IMR-90 (cell line): ENCODE data around the gene KIF4B. TPM values are rescaled to one million over a fixed set of nuclear protein-coding genes. Genes with fewer than 3 reads are reported as not detected.

ENCODE experiments used
- ATAC-seq: fragments of 200-7000 bp; cut with Tn5 transposase; 2 replicates; pipeline ENCODE4 v1.9.1; 2020; ENCODE audit warnings: low read depth, mild to moderate bottlenecking, moderate library complexity
- BruUV-seq: library from RNA; stranded (reverse); fragments of 400-500 nt; replicated peaks from 2 replicates; lab custom pipeline; 2021; lab: Mats Ljungman, UMichigan
- CTCF ChIA-PET: fragments of 300-600 bp; formaldehyde crosslinking; extraction: SDS; loops from one replicate; lab custom pipeline; 2021; ENCODE audit warnings: antibody characterized with exemption; lab: Yijun Ruan, JAX
- POLR2A ChIA-PET: fragments of 300-600 bp; sonication (Branson Sonifier 250); formaldehyde crosslinking; loops from one replicate; lab custom pipeline; 2022; ENCODE audit warnings: antibody characterized with exemption; ENCODE audit not compliant: unreplicated experiment; lab: Charles Lee
- DNase-seq: peaks from one replicate; pipeline ENCODE4 v3.0.0; 2013
- H2AFZ ChIP-seq: replicated peaks from 2 replicates; pipeline ENCODE3; 2013; ENCODE audit warnings: low read length, mild to moderate bottlenecking; ENCODE audit not compliant: poor library complexity
- H2AK5ac ChIP-seq: 2 replicates; pipeline ENCODE4 v1.6.1; 2013; ENCODE audit warnings: low read depth, low read length, inconsistent platforms
- H2AK9ac ChIP-seq: replicated peaks from 2 replicates; pipeline ENCODE3; 2013; ENCODE audit warnings: mild to moderate bottlenecking, low read depth, low read length, moderate library complexity; ENCODE audit not compliant: poor library complexity
- H2BK120ac ChIP-seq: 2 replicates; pipeline ENCODE4 v1.6.1; 2013; ENCODE audit warnings: low read depth, low read length, inconsistent platforms
- H2BK15ac ChIP-seq: 3 replicates; pipeline ENCODE4 v1.6.1; 2013; ENCODE audit warnings: low read depth, low read length, inconsistent platforms
- H2BK20ac ChIP-seq: 2 replicates; pipeline ENCODE4 v1.6.1; 2013; ENCODE audit warnings: low read depth, mild to moderate bottlenecking, inconsistent platforms, low read length, moderate library complexity
- H2BK5ac ChIP-seq: 2 replicates; pipeline ENCODE4 v1.6.1; 2013; ENCODE audit warnings: mild to moderate bottlenecking, low read depth, low read length, inconsistent platforms; ENCODE audit not compliant: poor library complexity, severe bottlenecking
- H3K14ac ChIP-seq: replicated peaks from 2 replicates; pipeline ENCODE4 v1.6.1; 2013; ENCODE audit warnings: low read depth, low read length, inconsistent platforms
- H3K18ac ChIP-seq: 2 replicates; pipeline ENCODE4 v1.6.1; 2013; ENCODE audit warnings: low read depth, low read length, control low read depth
- H3K23ac ChIP-seq: 2 replicates; pipeline ENCODE4 v1.6.1; 2013; ENCODE audit warnings: low read depth, low read length, inconsistent platforms
- H3K27ac ChIP-seq: 2 replicates; pipeline ENCODE4 v1.5.1; 2013; ENCODE audit warnings: mild to moderate bottlenecking, control low read depth, low read length; ENCODE audit not compliant: insufficient read depth
- H3K27me3 ChIP-seq: 2 replicates; pipeline ENCODE4 v1.6.1; 2013; ENCODE audit warnings: low read length; ENCODE audit not compliant: control insufficient read depth, insufficient read depth
- H3K36me3 ChIP-seq: 2 replicates; pipeline ENCODE4 v1.6.1; 2013; ENCODE audit warnings: low read length, mixed read lengths; ENCODE audit not compliant: control insufficient read depth, insufficient read depth
- H3K4ac ChIP-seq: 2 replicates; pipeline ENCODE4 v1.6.1; 2013; ENCODE audit warnings: low read depth, low read length, inconsistent platforms
- H3K4me1 ChIP-seq: 2 replicates; pipeline ENCODE4 v1.6.1; 2013; ENCODE audit warnings: low read length, mixed read lengths; ENCODE audit not compliant: control insufficient read depth, insufficient read depth
- H3K4me2 ChIP-seq: 2 replicates; pipeline ENCODE4 v1.6.1; 2013; ENCODE audit warnings: low read depth, mild to moderate bottlenecking, control low read depth, low read length, moderate library complexity
- H3K4me3 ChIP-seq: 2 replicates; pipeline ENCODE4 v1.5.1; 2013; ENCODE audit warnings: low read depth, mild to moderate bottlenecking, control low read depth, low read length, moderate library complexity; ENCODE audit not compliant: insufficient read depth
- H3K56ac ChIP-seq: 2 replicates; pipeline ENCODE4 v1.6.1; 2013; ENCODE audit warnings: low read length, inconsistent platforms; ENCODE audit not compliant: insufficient read depth; ENCODE audit errors: extremely low read depth
- H3K79me1 ChIP-seq, 2 experiments: 2 replicates each; pipeline ENCODE4 v1.6.1; 2013; ENCODE audit warnings: low read length in 2 of 2, inconsistent platforms in 1 of 2, low read depth in 1 of 2
- H3K9ac ChIP-seq: 2 replicates; pipeline ENCODE4 v1.6.1; 2013; ENCODE audit warnings: low read depth, low read length, control low read depth
- H3K9me1 ChIP-seq: 2 replicates; pipeline ENCODE4 v1.6.1; 2013; ENCODE audit warnings: low read length, inconsistent platforms; ENCODE audit not compliant: insufficient read depth
- H3K9me3 ChIP-seq: 2 replicates; pipeline ENCODE4 v1.6.1; 2013; ENCODE audit warnings: low read length; ENCODE audit not compliant: control insufficient read depth, insufficient read depth
- H4K20me1 ChIP-seq: 2 replicates; pipeline ENCODE4 v1.6.1; 2013; ENCODE audit warnings: low read length, inconsistent platforms; ENCODE audit not compliant: insufficient read depth
- H4K5ac ChIP-seq: 2 replicates; pipeline ENCODE4 v1.6.1; 2013; ENCODE audit warnings: mild to moderate bottlenecking, low read depth, low read length, control low read depth
- H4K8ac ChIP-seq, 2 experiments: 2 replicates each; pipeline ENCODE4 v1.6.1; 2013; ENCODE audit warnings: low read depth in 2 of 2, low read length in 2 of 2, control low read depth in 1 of 2, inconsistent platforms in 1 of 2
- H4K91ac ChIP-seq: 2 replicates; pipeline ENCODE4 v1.6.1; 2013; ENCODE audit warnings: low read depth, low read length, inconsistent platforms; ENCODE audit not compliant: insufficient read depth
- CEBPB ChIP-seq: IDR thresholded peaks from 2 replicates; pipeline ENCODE4 v1.6.1; 2012; ENCODE audit warnings: low read depth, low read length, improper control_type of control experiment
- CHD1 ChIP-seq: IDR thresholded peaks from 2 replicates; pipeline ENCODE4 v1.6.1; 2012; ENCODE audit warnings: low read depth, low read length, improper control_type of control experiment
- CTCF ChIP-seq: conservative IDR thresholded peaks from 2 replicates; pipeline ENCODE4 v1.5.1; 2012; ENCODE audit warnings: mild to moderate bottlenecking, low read depth, low read length, improper control_type of control experiment
- ELK1 ChIP-seq: fragments of 150-350 bp; IDR thresholded peaks from 2 replicates; pipeline ENCODE4 v1.6.1; 2016; ENCODE audit warnings: low read depth, mild to moderate bottlenecking, low read length, moderate library complexity, borderline replicate concordance
- FOS ChIP-seq: fragments of 150-350 bp; IDR thresholded peaks from 2 replicates; pipeline ENCODE4 v1.6.1; 2016; ENCODE audit warnings: low read depth, low read length
- MAZ ChIP-seq: IDR thresholded peaks from 2 replicates; pipeline ENCODE4 v1.6.1; 2012; ENCODE audit warnings: low read depth, mild to moderate bottlenecking, low read length, improper control_type of control experiment, moderate library complexity, borderline replicate concordance
- POLR2A ChIP-seq: IDR thresholded peaks from 2 replicates; pipeline ENCODE4 v1.6.1; 2012; ENCODE audit warnings: mild to moderate bottlenecking, low read depth, low read length
- RAD21 ChIP-seq: IDR thresholded peaks from 2 replicates; pipeline ENCODE4 v1.6.1; 2012; ENCODE audit warnings: low read length, improper control_type of control experiment
- RCOR1 ChIP-seq: IDR thresholded peaks from 2 replicates; pipeline ENCODE4 v1.6.1; 2012; ENCODE audit warnings: mild to moderate bottlenecking, low read length, improper control_type of control experiment; ENCODE audit not compliant: insufficient replicate concordance
- RFX5 ChIP-seq: IDR thresholded peaks from 2 replicates; pipeline ENCODE4 v1.8.0; 2012; ENCODE audit warnings: low read depth, mild to moderate bottlenecking, low read length, moderate library complexity
- SMC3 ChIP-seq: fragments of 150-350 bp; IDR thresholded peaks from 2 replicates; pipeline ENCODE4 v1.6.1; 2016; ENCODE audit warnings: low read depth, mild to moderate bottlenecking, antibody characterized with exemption, low read length, moderate library complexity
- WGBS, 2 experiments: methylation state at CpG; one replicate each; pipeline versions ENCODE4 v1.1.5 to v1.1.7; 2013; ENCODE audit warnings: missing lambda C conversion rate in 2 of 2; ENCODE audit not compliant: insufficient read length in 1 of 2; ENCODE audit errors: extremely low coverage in 2 of 2; 5-methylcytosine and 5-hydroxymethylcytosine counted together
- dilution Hi-C: fragments of 300-500 bp; cut with HindIII; formaldehyde crosslinking; loops from one replicate; pipeline ENCODE4 v1.14.3; 2018; ENCODE audit warnings: low sequenced_read_pairs; ENCODE audit not compliant: unreplicated experiment
- in situ Hi-C: fragments of 300-500 bp; cut with MboI; formaldehyde crosslinking; loops from 3 replicates; pipeline ENCODE4 v1.14.3; 2019; ENCODE audit warnings: low sequenced_read_pairs, inconsistent platforms, mixed read lengths
- intact Hi-C: fragments of 100-400 bp; cut with micrococcal nuclease; formaldehyde crosslinking; loops from 2 replicates; pipeline ENCODE4 v1.10.0; 2022
- polyA plus RNA-seq, 3 experiments: library from polyadenylated mRNA; depleted of rRNA; stranded (reverse); fragments of >200 nt; gene quantifications; 2 replicates each; pipeline ENCODE4 v1.2.3, GENCODE V29; 2012; ENCODE audit warnings: low replicate concordance in 1 of 3
- total RNA-seq: library from RNA; depleted of rRNA; stranded (reverse); fragments of >200 nt; gene quantifications from 2 replicates; pipeline ENCODE4 v1.2.3, GENCODE V29; 2012

Gene KIF4B
- total and polyA plus RNA-seq, 2 of the 4 experiments (the other 2 are of a cell fraction): under 0.01 to 0.03 TPM

GRCh38 chr5:155056644-155057269 is 43.2 kb downstream of the KIF4B start:
- no peak for DNase-seq
- no peaks in the 10 kb centered on the region for H3K79me1 ChIP-seq
- H3K14ac ChIP-seq: no peak overlapping the region
- no peak overlapping the region for H2BK120ac ChIP-seq
- TF ChIP-seq ELK1: no peak
- no peak for TF ChIP-seq CEBPB
- no peak for TF ChIP-seq FOS
- no peak for TF ChIP-seq POLR2A
- TF ChIP-seq MAZ: no peak
- no peak for TF ChIP-seq SMC3
- TF ChIP-seq RCOR1: no peak
- TF ChIP-seq CTCF: no peak
- no peak for TF ChIP-seq RAD21
- TF ChIP-seq RFX5: no peak
- no peak for TF ChIP-seq CHD1
- H3K4me2 ChIP-seq: no peak overlapping the region
- H4K91ac ChIP-seq: no peak overlapping the region
- no peak overlapping the region for H3K56ac ChIP-seq
- intact Hi-C loops (no loop called here), in situ Hi-C loops (no loop called here), dilution Hi-C loops (no loop called here)
- no peak for ATAC-seq
- no peak overlapping the region for H2BK15ac ChIP-seq
- H3K4ac ChIP-seq: no peak overlapping the region
- no peak overlapping the region for H2AK9ac ChIP-seq
- no peaks in the 10 kb centered on the region for H4K20me1 ChIP-seq
- no peak overlapping the region for H2BK20ac ChIP-seq
- H3K4me3 ChIP-seq: no peak overlapping the region
- H3K36me3 ChIP-seq: no peaks in the 10 kb centered on the region
- ChIA-PET CTCF (no interaction called here), POLR2A (no interaction called here)
- H4K5ac ChIP-seq: no peak overlapping the region
- no peak overlapping the region for H3K27ac ChIP-seq
- H2AK5ac ChIP-seq: no peak overlapping the region
- no peaks in the 10 kb centered on the region for H3K27me3 ChIP-seq
- H4K8ac ChIP-seq: no peak overlapping the region
- 70% methylated on average over 3 of the region's 8 CpGs; no CpG with 5 or more reads in 1 of the 2 experiments for WGBS, 2 experiments
- no peaks in the 10 kb centered on the region for H3K9me1 ChIP-seq
- no peaks in the 10 kb centered on the region for H3K4me1 ChIP-seq
- H3K9me3 ChIP-seq: no peaks in the 10 kb centered on the region
- BruUV-seq: no TSS peak
- no peak overlapping the region for H3K23ac ChIP-seq
- H2BK5ac ChIP-seq: no peak overlapping the region
- H3K9ac ChIP-seq: no peak overlapping the region
- H2AFZ ChIP-seq: no peak overlapping the region
- H3K18ac ChIP-seq: no peak overlapping the region
